Endodermal cell (in vitro differentiated cells): ENCODE results near the gene GTPBP1. TPM values are rescaled to one million over a fixed set of nuclear protein-coding genes. Genes with fewer than 3 reads are reported as not detected.

Experiments
- DNase-seq: peaks from one replicate; pipeline ENCODE4 v3.0.0-alpha.2; 2017
- H3K27ac ChIP-seq: 2 replicates; pipeline ENCODE4 v1.5.1; 2013; ENCODE audit warnings: mild to moderate bottlenecking, low read depth, low read length, moderate library complexity
- H3K27me3 ChIP-seq: 2 replicates; pipeline ENCODE4 v1.6.1; 2013; ENCODE audit warnings: mild to moderate bottlenecking, low read length, moderate library complexity; ENCODE audit not compliant: insufficient read depth, control insufficient read depth, poor library complexity, severe bottlenecking
- H3K36me3 ChIP-seq: 2 replicates; pipeline ENCODE4 v1.7.0; 2013; ENCODE audit warnings: mild to moderate bottlenecking, low read length, moderate library complexity; ENCODE audit not compliant: control insufficient read depth, insufficient read depth
- H3K4me1 ChIP-seq: one replicate; pipeline ENCODE4 v1.7.0; 2013; ENCODE audit warnings: low read length; ENCODE audit not compliant: control insufficient read depth, insufficient read depth
- H3K4me3 ChIP-seq: 2 replicates; pipeline ENCODE4 v1.5.1; 2013; ENCODE audit warnings: mild to moderate bottlenecking, low read length, moderate library complexity
- H3K9ac ChIP-seq: 2 replicates; pipeline ENCODE4 v1.6.1; 2013; ENCODE audit warnings: mild to moderate bottlenecking, low read length, moderate library complexity; ENCODE audit not compliant: poor library complexity, severe bottlenecking; ENCODE audit errors: extremely low read depth
- H3K9me3 ChIP-seq: 2 replicates; pipeline ENCODE4 v1.6.1; 2013; ENCODE audit warnings: mild to moderate bottlenecking, low read length, moderate library complexity; ENCODE audit not compliant: control insufficient read depth
- H3K27ac Mint-ChIP-seq: 2 replicates; pipeline ENCODE4 v1.8.0; 2020; ENCODE audit warnings: mixed read lengths
- H3K27me3 Mint-ChIP-seq: 2 replicates; pipeline ENCODE4 v1.8.0; 2021; ENCODE audit warnings: mild to moderate bottlenecking, mixed read lengths; ENCODE audit not compliant: insufficient read depth
- H3K36me3 Mint-ChIP-seq: 2 replicates; pipeline ENCODE4 v1.8.0; 2020; ENCODE audit warnings: low read depth, mixed read lengths
- H3K4me1 Mint-ChIP-seq: 2 replicates; pipeline ENCODE4 v1.8.0; 2020; ENCODE audit warnings: mixed read lengths
- H3K4me3 Mint-ChIP-seq: 2 replicates; pipeline ENCODE4 v1.8.0; 2020; ENCODE audit warnings: mild to moderate bottlenecking, moderate library complexity, mixed read lengths
- H3K9me3 Mint-ChIP-seq: 2 replicates; pipeline ENCODE4 v1.8.0; 2020; ENCODE audit warnings: mild to moderate bottlenecking, mixed read lengths
- WGBS, 2 experiments: methylation state at CpG; one replicate each; pipeline versions ENCODE4 v1.1.5 to v1.1.7; 2013; ENCODE audit warnings: missing lambda C conversion rate in 2 of 2, mixed read lengths in 1 of 2; ENCODE audit not compliant: insufficient coverage in 1 of 2, insufficient read length in 1 of 2; 5-methylcytosine and 5-hydroxymethylcytosine counted together
- total RNA-seq, 2 donors: library from RNA; stranded (reverse); fragmentation: NEBNext Ultra II Directional in 1 of 2; extraction: Animal tissue kit (Norgen Biotek cat#: 25700) in 1 of 2; gene quantifications; 2 replicates in 1 of 2; 3 replicates in 1 of 2; pipeline ENCODE4 v1.2.1, GENCODE V29; 2021
- TF ChIP-seq, protein P1 (sequence below): fragments of 200-600 bp; sonication (generic); conservative IDR thresholded peaks from 2 replicates; pipeline ENCODE4 v1.5.0; 2021; ENCODE audit warnings: antibody characterized with exemption, mild to moderate bottlenecking

Gene GTPBP1
- total RNA-seq, 2 donors from 2014 or later: 79.0 to 86.1 TPM

DNA sequence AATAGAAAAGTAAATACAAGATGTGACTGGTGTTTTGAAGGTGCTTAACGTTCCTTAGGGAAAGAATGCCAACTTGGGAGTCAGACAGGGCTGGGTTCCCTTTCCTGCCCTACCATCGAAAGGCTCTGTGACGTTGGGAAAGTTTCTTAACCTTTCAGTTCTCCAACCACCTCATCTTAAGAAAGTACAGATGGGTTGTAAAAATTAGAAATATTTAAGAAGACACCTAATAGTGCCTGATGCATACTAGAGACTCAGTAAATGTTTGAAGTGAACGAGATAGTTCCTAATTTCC is 1.1 kb downstream of the GTPBP1 start:
- DNase-seq: no peak
- no peaks in the 10 kb centered on the region for H3K9me3 Mint-ChIP-seq
- Histone ChIP-seq H3K36me3 (peaks cover 21% of the 10 kb centered on the region), H3K4me3 (peak overlapping the region; percentile 82), H3K27me3 (no peaks in the 10 kb centered on the region), H3K27ac (no peak overlapping the region), H3K9ac (peak overlapping the region; percentile 81), H3K4me1 (peaks cover 4% of the 10 kb centered on the region), H3K9me3 (no peaks in the 10 kb centered on the region)
- H3K27me3 Mint-ChIP-seq: no peaks in the 10 kb centered on the region
- peaks cover 2% of the 10 kb centered on the region for H3K36me3 Mint-ChIP-seq
- 0 to 30% methylated on average over 1 to 2 of the region's 4 CpGs for WGBS, 2 experiments
- peak overlapping the region; percentile 86 for H3K4me3 Mint-ChIP-seq
- peaks cover 47% of the 10 kb centered on the region for H3K4me1 Mint-ChIP-seq
- TF ChIP-seq, protein P1, sequence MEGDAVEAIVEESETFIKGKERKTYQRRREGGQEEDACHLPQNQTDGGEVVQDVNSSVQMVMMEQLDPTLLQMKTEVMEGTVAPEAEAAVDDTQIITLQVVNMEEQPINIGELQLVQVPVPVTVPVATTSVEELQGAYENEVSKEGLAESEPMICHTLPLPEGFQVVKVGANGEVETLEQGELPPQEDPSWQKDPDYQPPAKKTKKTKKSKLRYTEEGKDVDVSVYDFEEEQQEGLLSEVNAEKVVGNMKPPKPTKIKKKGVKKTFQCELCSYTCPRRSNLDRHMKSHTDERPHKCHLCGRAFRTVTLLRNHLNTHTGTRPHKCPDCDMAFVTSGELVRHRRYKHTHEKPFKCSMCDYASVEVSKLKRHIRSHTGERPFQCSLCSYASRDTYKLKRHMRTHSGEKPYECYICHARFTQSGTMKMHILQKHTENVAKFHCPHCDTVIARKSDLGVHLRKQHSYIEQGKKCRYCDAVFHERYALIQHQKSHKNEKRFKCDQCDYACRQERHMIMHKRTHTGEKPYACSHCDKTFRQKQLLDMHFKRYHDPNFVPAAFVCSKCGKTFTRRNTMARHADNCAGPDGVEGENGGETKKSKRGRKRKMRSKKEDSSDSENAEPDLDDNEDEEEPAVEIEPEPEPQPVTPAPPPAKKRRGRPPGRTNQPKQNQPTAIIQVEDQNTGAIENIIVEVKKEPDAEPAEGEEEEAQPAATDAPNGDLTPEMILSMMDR: no peak
- H3K27ac Mint-ChIP-seq: peak overlapping the region; percentile 89

DNA sequence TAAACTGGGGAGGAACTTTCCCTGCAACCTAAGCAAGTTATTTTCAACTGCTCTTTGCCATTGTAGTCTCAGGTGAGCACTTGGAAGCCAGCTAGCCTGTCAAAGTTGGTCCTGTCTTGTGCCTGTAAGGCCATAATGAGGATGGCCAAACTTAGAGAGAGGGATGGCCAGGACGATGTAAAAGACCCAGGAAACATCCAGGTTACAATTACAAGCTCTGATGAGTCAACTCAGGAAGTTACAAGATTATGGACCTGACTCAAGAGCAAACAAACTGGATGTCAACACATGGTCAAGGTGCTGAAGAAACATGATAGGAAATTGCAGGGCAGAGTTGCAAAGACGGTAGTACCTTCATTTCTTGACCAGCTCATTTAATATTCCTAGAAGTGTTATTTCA is 1.6 kb downstream of the GTPBP1 start:
- H3K4me1 ChIP-seq: peaks cover 4% of the 10 kb centered on the region
- H3K27ac Mint-ChIP-seq: peak overlapping the region; percentile 89
- no peak overlapping the region for H3K27ac ChIP-seq
- WGBS, 2 experiments: 49 to 60% methylated on average over 1 to 2 of the region's 2 CpGs
- H3K9me3 ChIP-seq: no peaks in the 10 kb centered on the region
- no peaks in the 10 kb centered on the region for H3K9me3 Mint-ChIP-seq
- H3K4me3 ChIP-seq: peak overlapping the region; percentile 82
- H3K36me3 Mint-ChIP-seq: peaks cover 2% of the 10 kb centered on the region
- H3K27me3 Mint-ChIP-seq: no peaks in the 10 kb centered on the region
- H3K27me3 ChIP-seq: no peaks in the 10 kb centered on the region
- TF ChIP-seq, protein P1: no peak
- H3K9ac ChIP-seq: peak overlapping the region; percentile 81
- H3K36me3 ChIP-seq: peaks cover 21% of the 10 kb centered on the region
- DNase-seq: no peak
- peaks cover 52% of the 10 kb centered on the region for H3K4me1 Mint-ChIP-seq
- peak overlapping the region; percentile 86 for H3K4me3 Mint-ChIP-seq

DNA sequence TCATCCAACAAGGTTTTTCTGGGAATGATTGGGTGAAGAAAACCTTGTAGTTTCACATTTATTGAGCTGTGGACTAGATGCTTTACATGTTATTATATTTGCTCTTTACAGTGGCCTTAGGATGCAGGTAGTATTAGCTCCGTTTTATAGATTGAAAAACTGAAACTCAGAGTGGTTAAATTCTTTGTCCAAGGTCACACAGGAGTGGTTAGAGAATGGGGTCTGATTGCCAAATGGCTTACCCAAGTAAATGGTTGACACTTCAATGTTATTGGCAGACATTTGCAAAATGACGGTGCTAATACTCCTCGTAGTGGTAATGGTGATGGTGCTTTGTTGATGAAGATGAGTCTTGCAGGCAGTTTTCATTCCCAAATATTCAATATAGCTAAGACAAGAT is 2.2 kb downstream of the GTPBP1 start:
- H3K4me1 Mint-ChIP-seq: peaks cover 58% of the 10 kb centered on the region
- peaks cover 2% of the 10 kb centered on the region for H3K36me3 Mint-ChIP-seq
- H3K36me3 ChIP-seq: peaks cover 21% of the 10 kb centered on the region
- peaks cover 8% of the 10 kb centered on the region for H3K4me1 ChIP-seq
- no peak overlapping the region for H3K4me3 Mint-ChIP-seq
- H3K9ac ChIP-seq: no peak overlapping the region
- TF ChIP-seq, protein P1: no peak
- H3K4me3 ChIP-seq: peak overlapping the region; percentile 82
- no peak overlapping the region for H3K27ac ChIP-seq
- no peaks in the 10 kb centered on the region for H3K9me3 ChIP-seq
- H3K27me3 ChIP-seq: no peaks in the 10 kb centered on the region
- 91 to 100% methylated on average over 1 to 3 of the region's 3 CpGs for WGBS, 2 experiments
- H3K27ac Mint-ChIP-seq: peak overlapping the region; percentile 14
- no peak for DNase-seq
- no peaks in the 10 kb centered on the region for H3K27me3 Mint-ChIP-seq
- H3K9me3 Mint-ChIP-seq: no peaks in the 10 kb centered on the region
